NAMALWA (cell line): ENCODE data around the gene LCN9.
"Not testable (repeated sequence)": the region's sequence is repeated elsewhere in the genome, so short reads cannot be mapped to it uniquely, and the experiment has no call there.

Experiments
- DNase-seq: peaks from one replicate; pipeline ENCODE4 v3.0.0-alpha.2; 2015; ENCODE audit warnings: low spot score

The LCN9 gene

DNA sequence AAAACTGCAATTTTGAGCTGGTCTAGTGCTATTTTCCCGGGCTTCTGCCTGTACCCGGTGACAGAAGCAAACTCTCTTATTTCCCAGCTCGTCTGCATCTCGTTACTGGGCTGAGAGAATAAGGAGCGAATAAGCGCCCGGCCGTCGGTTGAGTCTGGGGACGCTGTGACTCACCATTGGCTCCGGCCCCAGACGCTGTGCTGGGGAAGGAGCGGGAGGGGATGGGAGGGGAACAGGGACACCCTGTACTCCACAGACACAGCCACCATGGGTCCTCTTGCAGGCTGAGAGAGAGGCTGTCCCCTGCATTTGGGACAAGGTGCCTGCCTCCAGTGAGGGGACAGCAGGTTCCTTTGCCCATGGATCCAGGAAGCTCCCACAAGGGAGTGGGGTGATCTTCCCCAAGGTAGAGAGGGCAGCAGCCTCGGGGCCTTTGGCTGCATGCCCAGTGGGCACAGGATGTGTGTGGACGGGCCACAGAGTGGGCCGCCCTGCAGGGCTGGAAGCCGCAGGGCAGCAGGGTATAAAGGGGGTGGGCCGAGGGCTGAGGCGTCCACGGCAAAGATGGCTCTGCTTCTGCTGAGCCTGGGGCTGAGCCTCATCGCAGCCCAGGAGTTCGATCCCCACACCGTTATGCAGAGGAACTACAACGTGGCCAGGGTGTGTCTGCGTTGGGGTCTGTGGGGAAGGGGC, at the start of gene LCN9:
LCN9 (plus strand) TSS at position 552 of the 693 bp plus-strand sequence; CDS start at position 565, 13 bp downstream.
- no peak for DNase-seq

- no peak for DNase-seq
These were observed 48.9 kb upstream of the LCN9 start for GRCh38 chr9:135613946-135614805.

GRCh38 chr9:135614821-135615665, 48.1 kb upstream of the LCN9 start:
- DNase-seq: no peak

- DNase-seq: no peak
These were observed 47.2 kb upstream of the LCN9 start for GRCh38 chr9:135615666-135616618.

GRCh38 chr9:135616619-135617537, 46.2 kb upstream of the LCN9 start:
- no peak for DNase-seq

DNA sequence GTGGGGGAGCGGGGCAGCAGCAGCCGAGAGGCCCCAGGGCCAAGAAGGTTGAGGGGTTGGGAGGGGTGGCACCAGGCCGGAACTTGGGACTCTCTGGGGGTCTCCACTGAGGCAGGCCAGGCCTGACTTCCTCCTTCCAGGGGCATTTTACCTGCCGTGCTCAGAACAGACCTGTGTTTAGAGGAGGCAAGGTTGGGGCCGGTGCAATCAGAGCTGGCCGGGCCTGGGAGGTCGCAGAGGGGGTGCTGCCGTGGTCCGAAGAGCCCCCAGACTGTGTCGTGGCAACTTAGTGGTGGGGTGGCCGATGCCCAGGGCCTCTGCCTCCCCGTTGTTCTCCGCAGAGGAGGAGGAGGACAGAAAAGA, 45.6 kb upstream of the LCN9 start:
- no peak for DNase-seq

- no peak for DNase-seq
These were observed 45.1 kb upstream of the LCN9 start for GRCh38 chr9:135617991-135618411.

- no peak for DNase-seq
These were observed 44.1 kb upstream of the LCN9 start for GRCh38 chr9:135618866-135619598.

DNA sequence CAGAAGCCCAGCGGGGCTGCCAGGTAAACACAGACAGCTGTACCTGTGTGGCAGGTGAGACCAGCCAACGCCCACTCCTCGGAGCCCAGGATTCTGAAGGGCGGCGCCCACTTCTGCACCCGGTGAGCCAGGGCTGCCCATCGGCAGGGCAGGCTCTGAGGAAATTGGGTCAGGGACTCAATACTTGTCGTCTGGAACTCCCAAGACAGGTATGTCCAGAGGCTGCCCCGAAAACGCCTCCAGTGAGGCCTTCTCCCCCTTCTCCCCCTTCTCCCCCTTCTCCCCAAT, 43.6 kb upstream of the LCN9 start:
- no peak for DNase-seq

- no peak for DNase-seq
These were observed 42.6 kb upstream of the LCN9 start for GRCh38 chr9:135620558-135620957.

DNA sequence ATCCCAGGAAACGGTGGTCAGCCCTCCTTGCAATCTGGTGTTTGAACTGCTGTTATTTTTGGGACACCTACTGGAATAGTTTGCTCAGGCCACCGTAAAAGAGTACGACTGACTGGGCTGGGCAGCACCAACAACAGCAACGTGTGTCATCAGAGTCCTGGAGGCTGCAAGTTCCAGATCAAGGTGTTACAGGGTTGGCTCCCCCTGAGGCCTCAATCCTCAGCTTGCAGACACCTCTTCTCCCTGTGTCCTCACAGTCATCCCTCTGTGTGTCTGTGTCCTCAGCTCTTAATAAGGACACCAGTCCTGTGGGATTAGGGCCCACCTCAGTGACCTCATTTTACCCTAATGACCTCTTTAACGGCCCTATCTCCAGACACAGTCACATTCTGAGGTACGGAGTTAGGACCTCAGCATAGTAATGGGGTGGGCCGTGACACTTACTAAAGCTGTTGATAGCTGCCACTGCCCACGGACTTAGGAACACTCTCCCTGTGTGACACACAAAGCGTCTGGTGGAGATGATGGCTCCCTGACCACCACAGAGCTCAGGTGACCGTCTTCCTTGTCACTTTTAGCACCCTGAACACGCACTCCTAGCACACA, 40.6 kb upstream of the LCN9 start:
- DNase-seq: no peak

DNA sequence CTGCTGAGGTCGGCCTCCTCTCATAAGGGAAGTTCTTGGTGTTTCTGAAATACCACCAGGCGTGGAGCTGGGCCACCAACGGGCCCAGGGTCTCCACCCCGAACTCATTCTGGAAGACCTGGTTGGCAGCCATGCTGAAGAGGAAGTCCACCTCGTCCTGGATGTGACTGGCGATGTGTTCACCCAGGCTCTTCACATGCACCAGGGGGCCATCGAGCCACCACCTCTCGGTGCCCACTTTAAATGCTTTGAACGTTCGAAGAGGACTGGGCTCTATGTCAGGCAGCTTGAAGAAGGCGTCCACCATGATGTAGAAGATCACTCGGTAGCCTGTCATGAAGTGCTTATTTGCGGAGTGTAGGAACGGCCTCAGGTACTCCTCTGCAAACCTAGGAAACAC, 38.8 kb upstream of the LCN9 start:
- no peak for DNase-seq

DNA sequence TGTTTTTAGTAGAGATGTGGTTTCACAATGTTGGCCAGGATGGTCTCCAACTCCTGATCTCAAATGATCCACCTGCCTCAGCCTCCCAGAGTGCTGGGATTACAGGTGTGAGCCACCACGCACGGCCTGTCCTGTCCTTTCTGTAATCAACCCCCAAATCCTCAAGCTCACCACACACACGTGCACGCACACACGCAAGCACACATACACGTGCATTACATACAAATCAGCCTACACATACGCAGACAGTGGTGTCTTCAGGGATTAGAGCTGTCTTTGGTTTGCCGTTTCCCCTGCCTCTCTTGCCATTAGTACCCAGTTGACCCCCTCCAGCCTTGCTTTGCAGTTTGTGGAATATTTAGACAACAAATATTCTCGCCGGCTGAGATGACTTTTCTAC, 30.3 kb upstream of the LCN9 start:
- DNase-seq: no peak

DNA sequence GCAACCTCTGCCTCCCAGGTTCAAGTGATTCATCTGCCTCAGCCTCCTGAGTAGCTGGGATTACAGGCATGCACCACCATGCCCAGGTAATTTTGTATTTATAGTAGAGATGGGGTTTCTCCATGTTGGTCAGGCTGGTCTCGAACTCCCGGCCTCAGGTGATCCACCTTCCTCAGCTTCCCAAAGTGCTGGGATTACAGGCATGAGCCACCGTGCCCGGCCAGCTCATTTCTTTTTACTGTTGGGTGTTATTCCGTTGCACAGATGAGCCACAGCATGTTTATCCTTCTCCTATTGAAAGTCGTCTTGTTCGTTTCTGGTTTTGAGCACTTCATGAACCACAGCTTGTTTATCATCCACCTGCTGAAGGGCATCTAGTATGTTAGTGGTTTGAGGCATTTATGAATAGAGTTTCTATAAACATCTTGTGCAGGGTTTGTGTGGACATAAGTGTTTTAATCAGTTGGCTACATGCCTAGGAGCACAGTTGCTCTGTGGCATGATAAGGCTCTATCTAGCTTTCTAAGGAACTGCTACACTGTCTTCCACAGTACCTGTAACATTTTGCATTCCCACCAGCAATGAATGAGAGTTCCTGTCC, 26.1 kb upstream of the LCN9 start:
- DNase-seq: not testable (repeated sequence)

- no peak for DNase-seq
These were observed 23.9 kb upstream of the LCN9 start, which contains the start of gene GLT6D1 for GRCh38 chr9:135639196-135639595. TSS of gene GLT6D1 (minus strand) at chr9:135639540. CDS start at chr9:135639187, 353 bp downstream.

GRCh38 chr9:135641047-135641446, 22.1 kb upstream of the LCN9 start:
- no peak for DNase-seq

DNA sequence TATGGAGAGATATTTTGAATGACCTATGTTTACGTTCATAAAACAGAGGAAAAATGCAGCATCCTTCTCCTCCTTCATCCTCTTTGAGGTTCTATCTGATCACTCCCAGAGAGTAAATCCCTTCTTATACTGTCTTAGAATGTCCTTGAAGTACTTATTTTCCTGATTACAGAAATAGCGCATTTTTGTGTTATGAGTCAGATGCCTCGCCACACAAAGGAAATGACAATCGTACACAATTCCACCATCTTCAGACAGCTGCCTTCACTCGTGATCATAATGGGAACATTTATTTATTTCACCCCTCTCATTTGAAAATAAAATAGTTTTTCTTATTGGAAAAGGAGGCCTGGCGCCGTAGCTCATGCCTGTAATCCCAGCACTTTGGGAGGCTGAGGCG, 21.4 kb upstream of the LCN9 start:
- no peak for DNase-seq

DNA sequence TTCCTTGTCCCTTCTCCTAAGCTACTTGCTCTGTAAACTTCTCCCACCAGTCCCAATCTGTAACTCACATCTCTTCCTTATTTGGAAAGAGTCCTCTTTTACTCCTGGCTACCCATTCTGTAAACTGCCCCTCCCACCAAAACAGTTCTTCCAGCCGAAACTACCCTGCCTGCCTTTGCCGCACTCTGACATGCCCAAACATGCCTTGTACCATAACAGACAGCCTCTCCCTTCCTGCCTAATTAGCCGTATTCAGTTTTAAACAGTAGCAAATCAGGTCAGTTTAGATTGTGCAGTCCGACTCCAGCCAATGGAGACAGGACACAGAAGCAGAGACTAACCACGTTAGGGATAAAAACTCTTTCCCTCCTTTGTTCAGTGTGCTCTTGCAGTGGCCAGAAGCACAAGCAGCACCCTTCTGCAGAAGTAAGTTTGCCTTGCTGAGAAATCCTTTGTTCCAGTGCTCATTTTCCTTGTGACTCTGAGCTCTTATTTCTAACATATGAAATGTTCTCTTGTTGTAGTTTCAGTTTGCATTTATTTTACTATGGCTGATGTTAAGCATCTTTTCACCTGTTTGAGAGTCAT, 18.4 kb upstream of the LCN9 start:
- DNase-seq: no peak
